Measurements from ENCODE around the gene TIMM13.
"Not testable (repeated sequence)": the region's sequence is repeated elsewhere in the genome, so short reads cannot be mapped to it uniquely, and the experiment has no call there.

Gene TIMM13

GRCh38 chr19:2431318-2432055 lies 4.1 kb upstream of the TIMM13 start:
- DNase-seq (ENCODE audit: low spot score): no peak

GRCh38 chr19:2429917-2430535 lies 2.6 kb upstream of the TIMM13 start:
- no peak for DNase-seq (ENCODE audit: low spot score)

GRCh38 chr19:2428756-2429711 lies 1.6 kb upstream of the TIMM13 start:
- DNase-seq (ENCODE audit: low spot score): no peak

GRCh38 chr19:2428321-2428690 lies 920 bp upstream of the TIMM13 start:
- DNase-seq (ENCODE audit: low spot score): no peak

GRCh38 chr19:2426611-2427428 lies 566 bp downstream of the TIMM13 start:
- peak; percentile 47 for DNase-seq (ENCODE audit: low spot score)

- no peak for DNase-seq (ENCODE audit: low spot score)
Measured at GRCh38 chr19:2425622-2426581, 1.5 kb downstream of the TIMM13 start.

- DNase-seq (ENCODE audit: low spot score): no peak
Measured at GRCh38 chr19:2424686-2425621, 2.4 kb downstream of the TIMM13 start.

GRCh38 chr19:2423915-2424685 lies 3.3 kb downstream of the TIMM13 start:
- no peak for DNase-seq (ENCODE audit: low spot score)

GRCh38 chr19:2423071-2423914 lies 4.1 kb downstream of the TIMM13 start:
- DNase-seq (ENCODE audit: low spot score): no peak

- no peak for DNase-seq (ENCODE audit: low spot score)
Measured at GRCh38 chr19:2421581-2422306, 5.6 kb downstream of the TIMM13 start.

GRCh38 chr19:2420490-2420889 lies 6.9 kb downstream of the TIMM13 start:
- no peak for DNase-seq (ENCODE audit: low spot score)

GRCh38 chr19:2419754-2420153 lies 7.6 kb downstream of the TIMM13 start:
- no peak for DNase-seq (ENCODE audit: low spot score)

GRCh38 chr19:2417881-2418406 lies 9.4 kb downstream of the TIMM13 start:
- no peak for DNase-seq (ENCODE audit: low spot score)

- DNase-seq (ENCODE audit: low spot score): not testable (repeated sequence)
Measured at GRCh38 chr19:2417436-2417835, 9.9 kb downstream of the TIMM13 start.

GRCh38 chr19:2416321-2417097 lies 10.9 kb downstream of the TIMM13 start:
- DNase-seq (ENCODE audit: low spot score): no peak

GRCh38 chr19:2415973-2416319 lies 11.4 kb downstream of the TIMM13 start:
- DNase-seq (ENCODE audit: low spot score): no peak
